ENCODE measurements around the gene MED13L.

MED13L gene

GRCh38 chr12:116169071-116169470, 108.4 kb downstream of the MED13L start:
- in situ Hi-C loops (cut with HindIII; ENCODE audit: low pct_unique_long_range_greater_than_20kb, low sequenced_read_pairs), result no loop called here
- DNase-seq (ENCODE audit: low read depth in 1 of 2, low spot score in 1 of 2), result no peak
- no peak for TF ChIP-seq JUND (IDR thresholded peaks at IDR 0.05; ENCODE audit: low read depth)

GRCh38 chr12:116166306-116166705, 111.2 kb downstream of the MED13L start:
- no peak for DNase-seq (ENCODE audit: low read depth in 1 of 2, low spot score in 1 of 2)
- TF ChIP-seq JUND (IDR thresholded peaks at IDR 0.05; ENCODE audit: low read depth), result no peak
- in situ Hi-C loops (cut with HindIII; ENCODE audit: low pct_unique_long_range_greater_than_20kb, low sequenced_read_pairs), result no loop called here

GRCh38 chr12:116165036-116165425, 112.5 kb downstream of the MED13L start:
- in situ Hi-C loops (cut with HindIII; ENCODE audit: low pct_unique_long_range_greater_than_20kb, low sequenced_read_pairs), result no loop called here
- DNase-seq (ENCODE audit: low read depth in 1 of 2, low spot score in 1 of 2), result no peak

GRCh38 chr12:116164250-116165035, 113.0 kb downstream of the MED13L start:
- no peak for TF ChIP-seq JUND (IDR thresholded peaks at IDR 0.05; ENCODE audit: low read depth)
- DNase-seq (ENCODE audit: low read depth in 1 of 2, low spot score in 1 of 2), result no peak
- in situ Hi-C loops (cut with HindIII; ENCODE audit: low pct_unique_long_range_greater_than_20kb, low sequenced_read_pairs), result no loop called here

More at GRCh38 chr12:116165036-116165425, 112.5 kb downstream of the MED13L start:
- no peak for TF ChIP-seq JUND (IDR thresholded peaks at IDR 0.05; ENCODE audit: low read depth)

GRCh38 chr12:116162071-116162470, 115.4 kb downstream of the MED13L start:
- TF ChIP-seq JUND (IDR thresholded peaks at IDR 0.05; ENCODE audit: low read depth), result no peak
- in situ Hi-C loops (cut with HindIII; ENCODE audit: low pct_unique_long_range_greater_than_20kb, low sequenced_read_pairs), result no loop called here
- no peak for DNase-seq (ENCODE audit: low read depth in 1 of 2, low spot score in 1 of 2)

- no peak for TF ChIP-seq JUND (IDR thresholded peaks at IDR 0.05; ENCODE audit: low read depth)
- DNase-seq (ENCODE audit: low read depth in 1 of 2, low spot score in 1 of 2), result peak in 1 of 2 experiments; percentile 54
- in situ Hi-C loops (cut with HindIII; ENCODE audit: low pct_unique_long_range_greater_than_20kb, low sequenced_read_pairs), result no loop called here
Observed at GRCh38 chr12:116161588-116161987, 115.9 kb downstream of the MED13L start.

- no peak for TF ChIP-seq JUND (IDR thresholded peaks at IDR 0.05; ENCODE audit: low read depth)
- DNase-seq (ENCODE audit: low read depth in 1 of 2, low spot score in 1 of 2), result no peak
- in situ Hi-C loops (cut with HindIII; ENCODE audit: low pct_unique_long_range_greater_than_20kb, low sequenced_read_pairs), result no loop called here
Observed at GRCh38 chr12:116160883-116161458, 116.5 kb downstream of the MED13L start.

GRCh38 chr12:116160231-116160630, 117.3 kb downstream of the MED13L start:
- peak in 1 of 2 experiments; percentile 57 for DNase-seq (ENCODE audit: low read depth in 1 of 2, low spot score in 1 of 2)
- TF ChIP-seq JUND (IDR thresholded peaks at IDR 0.05; ENCODE audit: low read depth), result no peak
- in situ Hi-C loops (cut with HindIII; ENCODE audit: low pct_unique_long_range_greater_than_20kb, low sequenced_read_pairs), result no loop called here

- DNase-seq (ENCODE audit: low read depth in 1 of 2, low spot score in 1 of 2), result no peak
- TF ChIP-seq JUND (IDR thresholded peaks at IDR 0.05; ENCODE audit: low read depth), result no peak
- in situ Hi-C loops (cut with HindIII; ENCODE audit: low pct_unique_long_range_greater_than_20kb, low sequenced_read_pairs), result no loop called here
Observed at GRCh38 chr12:116159593-116160200, 117.8 kb downstream of the MED13L start.

GRCh38 chr12:116159175-116159574, 118.3 kb downstream of the MED13L start:
- in situ Hi-C loops (cut with HindIII; ENCODE audit: low pct_unique_long_range_greater_than_20kb, low sequenced_read_pairs), result no loop called here
- no peak for TF ChIP-seq JUND (IDR thresholded peaks at IDR 0.05; ENCODE audit: low read depth)
- no peak for DNase-seq (ENCODE audit: low read depth in 1 of 2, low spot score in 1 of 2)

- DNase-seq (ENCODE audit: low read depth in 1 of 2, low spot score in 1 of 2), result no peak
Observed at GRCh38 chr12:116157845-116158267, 119.6 kb downstream of the MED13L start.

GRCh38 chr12:116156614-116157013, 120.9 kb downstream of the MED13L start:
- no peak for TF ChIP-seq JUND (IDR thresholded peaks at IDR 0.05; ENCODE audit: low read depth)
- in situ Hi-C loops (cut with HindIII; ENCODE audit: low pct_unique_long_range_greater_than_20kb, low sequenced_read_pairs), result no loop called here
- DNase-seq (ENCODE audit: low read depth in 1 of 2, low spot score in 1 of 2), result no peak

More at GRCh38 chr12:116157845-116158267, 119.6 kb downstream of the MED13L start:
- in situ Hi-C loops (cut with HindIII; ENCODE audit: low pct_unique_long_range_greater_than_20kb, low sequenced_read_pairs), result no loop called here
- TF ChIP-seq JUND (IDR thresholded peaks at IDR 0.05; ENCODE audit: low read depth), result no peak

- TF ChIP-seq JUND (IDR thresholded peaks at IDR 0.05; ENCODE audit: low read depth), result no peak
- DNase-seq (ENCODE audit: low read depth in 1 of 2, low spot score in 1 of 2), result no peak
- in situ Hi-C loops (cut with HindIII; ENCODE audit: low pct_unique_long_range_greater_than_20kb, low sequenced_read_pairs), result no loop called here
Observed at GRCh38 chr12:116155383-116155782, 122.1 kb downstream of the MED13L start.

Measured in T47D (cell line).